ENCODE measurements around the gene NOTCH4. TPM values are rescaled to one million over a fixed set of nuclear protein-coding genes. Genes with fewer than 3 reads are reported as not detected.
A peak's percentile ranks its signal among the peaks of the same experiment; 100 is the strongest.

Gene NOTCH4
- total and polyA plus RNA-seq, 3 experiments from 2014 or later = 0.71 to 1.4 (median 1.3) TPM

DNA sequence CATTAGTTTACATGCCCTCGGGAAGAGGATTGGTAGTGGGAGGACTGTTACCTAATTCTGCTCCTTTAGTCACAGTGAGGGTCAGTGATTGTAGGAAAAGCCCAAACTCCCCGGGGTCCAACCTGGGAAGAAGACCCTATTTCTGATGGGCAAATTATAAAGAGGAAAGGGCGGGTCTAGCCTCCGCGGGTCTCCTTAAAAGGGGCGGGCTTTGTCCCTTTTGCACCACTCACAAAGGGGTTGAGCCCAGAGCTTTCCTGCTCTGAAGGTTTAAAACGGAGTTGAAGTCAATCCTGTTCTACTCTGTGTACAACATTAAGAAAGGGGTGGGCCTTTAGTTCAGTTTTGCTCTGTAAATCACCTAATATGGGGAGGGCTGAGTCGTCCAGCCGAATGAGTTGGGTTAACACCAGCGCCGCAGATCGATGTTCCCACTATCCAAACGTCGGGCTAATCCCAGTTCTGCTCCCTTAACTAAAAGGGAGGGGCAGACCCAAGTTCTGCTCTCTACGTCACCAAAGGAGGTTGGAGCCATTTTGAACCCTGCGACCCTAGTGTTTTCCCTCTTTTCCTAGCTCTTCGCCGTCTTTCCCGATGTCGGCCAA is 46.6 kb downstream of the NOTCH4 start:
- ChIA-PET CTCF (interaction anchor here (0.8 to 2.5 kb wide), 4 partner anchors 13 to 1778 kb away, joined by 4 to 16 read pairs (median 6); partner anchors contain the start of gene PBX2), POLR2A (interaction anchor here (0.9 to 4.4 kb wide), 4 partner anchors 13 to 315 kb away, joined by 3 to 20 read pairs (median 12); partner anchors contain the start of genes GPSM3, NEU1 and PBX2)
- H3K36me3 Mint-ChIP-seq = peaks cover 4 to 37% (median 13%) of the 10 kb centered on the region in 3 donors
- H3K27ac Mint-ChIP-seq = peak overlapping the region; percentile 92 to 99 (median 98)
- peak overlapping the region; percentile 93 for H3K27ac ChIP-seq (ENCODE audit: low read depth, low read length)
- H3K4me1 Mint-ChIP-seq = peaks cover 61 to 85% (median 80%) of the 10 kb centered on the region in 3 donors
- H3K36me3 ChIP-seq (ENCODE audit: insufficient read depth, low read length) = no peaks in the 10 kb centered on the region
- no peaks in the 10 kb centered on the region for H3K27me3 Mint-ChIP-seq
- H3K4me3 ChIP-seq (ENCODE audit: low read length) = peak overlapping the region; percentile 75
- H3K4me1 ChIP-seq (ENCODE audit: insufficient read depth, low read length) = peaks cover 69% of the 10 kb centered on the region
- peak in 1 of 5 donors; percentile 58 for DNase-seq
- H3K9me3 Mint-ChIP-seq = no peaks in the 10 kb centered on the region
- peak overlapping the region; percentile 82 to 99 (median 95) for H3K4me3 Mint-ChIP-seq
- no peaks in the 10 kb centered on the region for H3K9me3 ChIP-seq (ENCODE audit: low read length)
- no peaks in the 10 kb centered on the region for H3K27me3 ChIP-seq (ENCODE audit: insufficient read depth, low read length, poor library complexity, severe bottlenecking)

DNA sequence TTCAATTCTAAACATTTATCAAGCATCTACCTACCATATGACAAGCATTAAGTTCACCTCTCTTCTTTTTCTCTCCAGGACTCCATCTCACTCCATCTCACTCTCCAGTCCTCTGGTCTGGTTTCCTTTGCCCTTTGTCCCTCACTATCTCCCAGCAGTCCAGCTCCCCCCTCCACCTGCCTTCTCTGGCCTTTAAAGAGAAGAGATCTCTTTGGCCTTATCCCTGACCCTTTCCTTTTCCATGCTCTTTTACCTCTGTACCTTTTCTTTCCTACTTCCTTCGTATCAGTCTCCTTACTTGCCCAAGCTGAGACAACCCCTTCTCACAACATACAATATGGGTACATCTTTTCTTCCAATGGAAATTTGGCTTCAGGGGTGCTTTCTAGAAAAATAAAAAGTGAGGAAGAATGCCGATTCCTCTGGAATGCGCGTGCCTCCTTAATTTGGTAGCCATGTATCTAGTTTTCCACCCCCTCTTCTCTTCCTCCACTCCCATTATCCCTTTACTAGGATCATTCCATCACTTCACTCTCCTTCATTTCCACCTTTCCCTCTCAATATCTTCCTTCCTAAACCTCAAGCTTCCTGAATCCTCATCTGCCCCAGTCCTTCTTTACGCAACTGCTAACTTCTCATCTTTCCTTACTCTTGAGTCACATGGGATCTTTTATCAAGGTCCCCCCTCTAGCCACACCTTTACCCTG is 47.2 kb downstream of the NOTCH4 start:
- DNase-seq = no peak
- Histone ChIP-seq H3K36me3 (ENCODE audit: insufficient read depth, low read length) (no peaks in the 10 kb centered on the region), H3K9me3 (ENCODE audit: low read length) (no peaks in the 10 kb centered on the region), H3K4me3 (ENCODE audit: low read length) (peak overlapping the region; percentile 75), H3K4me1 (ENCODE audit: insufficient read depth, low read length) (peaks cover 69% of the 10 kb centered on the region), H3K27ac (ENCODE audit: low read depth, low read length) (peak overlapping the region; percentile 93), H3K27me3 (ENCODE audit: insufficient read depth, low read length, poor library complexity, severe bottlenecking) (no peaks in the 10 kb centered on the region)
- Mint-ChIP-seq H3K9me3 (no peaks in the 10 kb centered on the region), H3K36me3 (peaks cover 4 to 34% (median 13%) of the 10 kb centered on the region in 3 donors), H3K4me3 (peak overlapping the region; percentile 82 to 99 (median 95)), H3K27me3 (no peaks in the 10 kb centered on the region), H3K4me1 (peaks cover 61 to 85% (median 81%) of the 10 kb centered on the region in 3 donors), H3K27ac (peak overlapping the region; percentile 92 to 99 (median 98))
- CTCF ChIA-PET = interaction anchor here (0.7 to 2.5 kb wide), 4 partner anchors 14 to 58 kb away, joined by 3 to 16 read pairs (median 6); partner anchors contain the start of gene PBX2
- POLR2A ChIA-PET = interaction anchor here (0.7 to 4.4 kb wide), 6 partner anchors 14 to 82 kb away, joined by 4 to 20 read pairs (median 6); partner anchors contain the start of genes GPSM3 and PBX2

DNA sequence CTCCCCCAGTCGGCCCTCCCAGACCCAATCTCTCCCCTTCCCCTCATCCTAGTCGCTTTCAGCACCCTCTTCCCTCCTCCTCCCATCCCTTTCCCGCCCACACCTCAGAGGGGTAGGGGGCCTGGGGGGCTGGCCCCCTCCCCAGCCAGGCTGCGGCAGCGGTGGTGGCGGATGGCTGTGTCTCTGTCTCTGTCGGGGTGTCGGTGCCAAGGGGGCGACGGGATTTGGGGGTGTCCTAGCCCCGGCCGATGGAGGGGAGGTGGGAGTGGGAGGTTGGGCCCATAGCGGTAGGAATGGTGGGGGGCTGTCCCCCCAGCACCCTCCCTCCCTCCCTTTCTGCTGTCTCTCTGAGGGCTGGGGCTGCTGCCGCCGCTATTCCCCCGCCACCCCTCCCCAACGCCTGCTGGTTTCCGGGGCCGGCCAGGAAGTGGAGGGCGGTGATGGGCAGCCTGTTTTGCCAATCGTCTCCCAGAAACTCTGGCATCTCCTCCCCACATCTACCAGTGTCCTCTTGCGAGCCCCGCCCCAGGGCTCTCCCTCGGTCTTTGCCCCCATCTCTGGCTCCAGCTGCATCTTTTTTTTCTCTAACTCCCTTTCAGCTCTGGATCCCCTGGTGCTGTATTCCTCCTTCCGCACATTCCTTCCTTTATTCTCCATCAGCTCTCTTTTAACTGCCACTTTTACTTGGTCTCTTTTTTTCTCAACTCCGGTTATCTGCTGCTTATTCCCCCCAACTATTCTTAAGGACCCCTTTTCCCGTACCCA is 48.0 kb downstream of the NOTCH4 start, which contains the start of gene AGPAT1:
Gene AGPAT1, minus strand, starts transcription at position 374 of the 765 bp plus-strand sequence. CDS start 4,588 bp downstream, outside the sequence.
- H3K4me1 ChIP-seq (ENCODE audit: insufficient read depth, low read length) = peaks cover 64% of the 10 kb centered on the region
- CTCF ChIA-PET = interaction anchor here (0.7 to 2.5 kb wide), 3 partner anchors 14 to 47 kb away, joined by 3 to 16 read pairs (median 8); partner anchors contain the start of gene PBX2

DNA sequence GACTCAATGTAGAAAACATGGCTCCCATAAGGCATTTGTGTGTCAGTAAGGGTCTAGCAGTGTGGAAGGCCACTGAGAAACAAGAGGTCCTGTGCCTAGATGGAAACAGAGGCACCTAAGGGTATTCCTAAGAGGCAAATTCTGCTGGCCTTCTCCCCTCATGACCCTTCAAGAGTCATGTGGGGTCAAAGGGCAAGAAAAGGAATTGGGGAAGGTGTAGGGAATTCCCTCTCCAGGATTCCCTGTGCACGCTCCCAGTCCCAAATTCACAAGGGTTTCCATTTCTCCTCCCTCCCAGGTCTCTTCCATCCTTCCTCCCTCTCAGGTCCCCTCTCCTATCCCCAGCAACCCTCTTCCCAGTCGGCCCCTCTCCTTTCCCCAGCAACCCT is 48.6 kb downstream of the NOTCH4 start:
- no peaks in the 10 kb centered on the region for H3K27me3 Mint-ChIP-seq
- CTCF ChIA-PET = no interaction called here
- Histone ChIP-seq H3K27me3 (ENCODE audit: insufficient read depth, low read length, poor library complexity, severe bottlenecking) (no peaks in the 10 kb centered on the region), H3K36me3 (ENCODE audit: insufficient read depth, low read length) (no peaks in the 10 kb centered on the region), H3K27ac (ENCODE audit: low read depth, low read length) (peak overlapping the region; percentile 93), H3K4me3 (ENCODE audit: low read length) (peak overlapping the region; percentile 75), H3K4me1 (ENCODE audit: insufficient read depth, low read length) (peaks cover 60% of the 10 kb centered on the region), H3K9me3 (ENCODE audit: low read length) (no peaks in the 10 kb centered on the region)
- no peak for DNase-seq
- peak overlapping the region; percentile 11 to 94 (median 90) for H3K27ac Mint-ChIP-seq
- H3K9me3 Mint-ChIP-seq = no peaks in the 10 kb centered on the region
- POLR2A ChIA-PET = no interaction called here
- peaks cover 58 to 80% (median 74%) of the 10 kb centered on the region in 3 donors for H3K4me1 Mint-ChIP-seq
- peaks cover under 1 to 34% (median 10%) of the 10 kb centered on the region in 3 donors for H3K36me3 Mint-ChIP-seq
- peak overlapping the region; percentile 80 to 99 (median 95) for H3K4me3 Mint-ChIP-seq

More for the DNA sequence above, 48.0 kb downstream of the NOTCH4 start, which contains the start of gene AGPAT1:
- POLR2A ChIA-PET = interaction anchor here (0.7 to 4.4 kb wide), 4 partner anchors 14 to 81 kb away, joined by 4 to 20 read pairs (median 5); partner anchors contain the start of gene PBX2
- Mint-ChIP-seq H3K27me3 (no peaks in the 10 kb centered on the region), H3K9me3 (no peaks in the 10 kb centered on the region), H3K4me1 (peaks cover 63 to 86% (median 80%) of the 10 kb centered on the region in 3 donors), H3K27ac (peak within 1 kb of the TSS; percentile 92 to 99 (median 98)), H3K4me3 (peak within 1 kb of the TSS; percentile 82 to 99 (median 95)), H3K36me3 (peaks cover 4 to 34% (median 16%) of the 10 kb centered on the region in 3 donors)
- Histone ChIP-seq H3K36me3 (ENCODE audit: insufficient read depth, low read length) (no peaks in the 10 kb centered on the region), H3K27ac (ENCODE audit: low read depth, low read length) (peak within 1 kb of the TSS; percentile 93), H3K9me3 (ENCODE audit: low read length) (no peaks in the 10 kb centered on the region), H3K27me3 (ENCODE audit: insufficient read depth, low read length, poor library complexity, severe bottlenecking) (no peaks in the 10 kb centered on the region), H3K4me3 (ENCODE audit: low read length) (peak within 1 kb of the TSS; percentile 75)
- DNase-seq = peak; percentile 93 to 97 (median 94)

DNA sequence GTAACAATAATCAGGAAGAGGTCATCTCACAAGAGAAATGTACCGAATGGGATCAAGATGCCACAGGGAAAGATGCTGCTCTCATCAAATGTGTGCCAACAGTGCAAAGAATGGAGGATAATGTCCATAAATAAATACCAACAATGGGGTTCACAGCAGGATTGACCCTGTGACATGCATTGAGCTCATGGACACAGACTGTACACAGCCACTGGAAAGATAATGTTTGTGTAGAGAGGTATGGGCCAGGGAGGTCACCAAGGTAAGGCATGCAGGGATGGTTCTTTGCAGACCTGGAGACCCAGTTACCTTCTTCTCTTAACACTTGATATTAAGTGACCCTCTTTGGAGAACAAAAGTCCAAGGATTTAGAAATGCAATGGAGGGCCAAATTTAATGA is 49.5 kb downstream of the NOTCH4 start:
- Mint-ChIP-seq H3K27ac (peak overlapping the region in 6 of 8 donors; percentile 11 to 89 (median 36)), H3K36me3 (peaks cover 0 to 35% (median 14%) of the 10 kb centered on the region in 3 donors), H3K4me1 (peaks cover 52 to 71% (median 65%) of the 10 kb centered on the region in 3 donors), H3K4me3 (peak overlapping the region; percentile 14 to 99 (median 80)), H3K9me3 (no peaks in the 10 kb centered on the region), H3K27me3 (no peaks in the 10 kb centered on the region)
- CTCF ChIA-PET = no interaction called here
- Histone ChIP-seq H3K36me3 (ENCODE audit: insufficient read depth, low read length) (peaks cover 7% of the 10 kb centered on the region), H3K4me3 (ENCODE audit: low read length) (no peak overlapping the region), H3K27ac (ENCODE audit: low read depth, low read length) (no peak overlapping the region), H3K27me3 (ENCODE audit: insufficient read depth, low read length, poor library complexity, severe bottlenecking) (no peaks in the 10 kb centered on the region), H3K9me3 (ENCODE audit: low read length) (no peaks in the 10 kb centered on the region), H3K4me1 (ENCODE audit: insufficient read depth, low read length) (peaks cover 51% of the 10 kb centered on the region)
- no peak for DNase-seq
- POLR2A ChIA-PET = no interaction called here

DNA sequence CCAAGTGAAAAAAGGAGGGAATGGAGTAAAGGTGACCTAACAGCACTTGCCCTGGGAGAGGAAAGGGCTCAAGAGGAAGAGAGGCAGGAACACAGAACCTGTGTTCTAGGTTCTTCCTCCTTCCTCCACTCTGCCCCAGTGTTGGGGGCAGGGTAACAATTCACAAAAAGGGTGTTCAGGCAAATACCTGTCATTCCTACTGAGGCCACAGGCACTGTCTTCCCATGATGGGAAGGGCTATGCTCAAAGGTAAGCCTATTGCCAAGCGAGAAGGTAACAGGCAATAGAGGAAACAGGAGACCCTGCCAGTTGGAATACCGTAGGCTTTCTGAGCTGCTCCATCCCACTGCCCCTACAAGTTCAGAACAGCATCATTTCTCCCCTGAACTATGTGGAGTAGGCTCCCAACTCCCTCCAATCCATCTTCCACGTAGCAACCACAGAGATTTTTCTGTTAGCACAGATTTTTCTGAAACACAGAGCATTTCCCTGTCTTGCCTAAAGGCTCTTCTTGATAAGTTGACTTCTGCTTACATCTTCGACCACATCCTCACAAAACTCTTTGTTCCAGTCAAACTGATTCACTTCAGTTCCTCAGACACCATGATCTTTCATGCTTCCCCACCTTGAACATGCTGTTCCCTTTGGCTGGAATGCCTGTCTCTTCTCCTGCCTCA is 50.7 kb downstream of the NOTCH4 start:
- H3K9me3 ChIP-seq (ENCODE audit: low read length) = no peaks in the 10 kb centered on the region
- H3K36me3 ChIP-seq (ENCODE audit: insufficient read depth, low read length) = peaks cover 16% of the 10 kb centered on the region
- Mint-ChIP-seq H3K4me3 (peak overlapping the region in 1 of 7 donors; percentile 8), H3K27me3 (no peaks in the 10 kb centered on the region), H3K36me3 (peaks cover 0 to 36% (median 12%) of the 10 kb centered on the region in 3 donors), H3K9me3 (no peaks in the 10 kb centered on the region), H3K4me1 (peaks cover 41 to 60% (median 53%) of the 10 kb centered on the region in 3 donors), H3K27ac (peak overlapping the region in 6 of 8 donors; percentile 11 to 75 (median 67))
- no peak overlapping the region for H3K4me3 ChIP-seq (ENCODE audit: low read length)
- no peak for DNase-seq
- CTCF ChIA-PET = no interaction called here
- H3K27ac ChIP-seq (ENCODE audit: low read depth, low read length) = no peak overlapping the region
- no peaks in the 10 kb centered on the region for H3K27me3 ChIP-seq (ENCODE audit: insufficient read depth, low read length, poor library complexity, severe bottlenecking)
- H3K4me1 ChIP-seq (ENCODE audit: insufficient read depth, low read length) = peaks cover 44% of the 10 kb centered on the region
- POLR2A ChIA-PET = no interaction called here

DNA sequence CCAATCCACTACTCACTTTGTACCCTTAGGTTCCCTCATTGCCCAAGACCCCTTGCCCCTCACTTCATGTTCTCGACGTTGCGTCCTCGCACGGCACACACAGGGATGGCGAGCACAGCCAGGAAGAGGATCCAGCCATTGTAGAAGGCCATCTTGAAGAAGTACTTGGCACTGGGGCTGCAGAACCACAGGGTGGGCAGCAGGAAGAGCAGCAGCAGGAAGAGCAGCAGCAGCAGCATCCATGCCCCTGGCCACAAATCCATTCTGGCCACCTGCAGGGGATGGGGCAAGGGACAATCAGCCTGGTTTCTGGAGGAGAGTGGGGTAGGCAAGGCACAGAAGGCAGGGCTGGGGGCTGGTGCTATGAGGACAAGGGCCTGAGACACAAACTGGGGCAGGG is 52.6 kb downstream of the NOTCH4 start:
- ChIA-PET POLR2A (no interaction called here), CTCF (interaction anchor here (1.0 kb wide), 1 partner anchor 20 kb away, joined by 3 read pairs; the partner anchor contains the start of gene PRRT1)
- Mint-ChIP-seq H3K9me3 (no peaks in the 10 kb centered on the region), H3K27ac (peak overlapping the region in 1 of 8 donors; percentile 74), H3K36me3 (peaks cover 0 to 52% (median 15%) of the 10 kb centered on the region in 3 donors), H3K4me1 (peaks cover 28 to 43% (median 35%) of the 10 kb centered on the region in 3 donors), H3K27me3 (no peaks in the 10 kb centered on the region), H3K4me3 (peak overlapping the region in 2 of 7 donors; percentile 26 to 64)
- peaks cover 33% of the 10 kb centered on the region for H3K4me1 ChIP-seq (ENCODE audit: insufficient read depth, low read length)
- no peak overlapping the region for H3K4me3 ChIP-seq (ENCODE audit: low read length)
- no peaks in the 10 kb centered on the region for H3K9me3 ChIP-seq (ENCODE audit: low read length)
- DNase-seq = no peak
- H3K27ac ChIP-seq (ENCODE audit: low read depth, low read length) = no peak overlapping the region
- no peaks in the 10 kb centered on the region for H3K27me3 ChIP-seq (ENCODE audit: insufficient read depth, low read length, poor library complexity, severe bottlenecking)
- peaks cover 16% of the 10 kb centered on the region for H3K36me3 ChIP-seq (ENCODE audit: insufficient read depth, low read length)

Data from CD8-positive, alpha-beta memory T cell (primary cell).